Mammary epithelial cell (primary cell): ENCODE data around the gene GPX4.

Experiments
- CTCF ChIP-seq, 2 donors: IDR thresholded peaks in 1 of 2; conservative IDR thresholded peaks in 1 of 2; 2 replicates each; pipeline ENCODE4 v1.5.1; 2011 to 2012; ENCODE audit warnings: inconsistent platforms in 2 of 2, low read length in 2 of 2, mild to moderate bottlenecking in 2 of 2, control low read depth in 1 of 2, low read depth in 1 of 2; ENCODE audit not compliant: insufficient read depth in 1 of 2; ENCODE audit errors: extremely low read depth in 1 of 2
- EZH2 ChIP-seq: IDR thresholded peaks from 2 replicates; pipeline ENCODE4 v1.6.1; 2012; ENCODE audit warnings: low read length, inconsistent platforms, borderline replicate concordance

GRCh38 chr19:1101337-1101698 lies 2.5 kb upstream of the GPX4 start:
- no peak for TF ChIP-seq CTCF (conservative IDR thresholded peaks at IDR 0.05 in 1 of 2, IDR thresholded peaks at IDR 0.05 in 1 of 2; ENCODE audit: extremely low read depth in 1 of 2, insufficient read depth in 1 of 2, low read depth in 1 of 2, low read length in 2 of 2)
- TF ChIP-seq EZH2: no peak
